Measurements from ENCODE around the gene PRODH2.

The PRODH2 gene

DNA sequence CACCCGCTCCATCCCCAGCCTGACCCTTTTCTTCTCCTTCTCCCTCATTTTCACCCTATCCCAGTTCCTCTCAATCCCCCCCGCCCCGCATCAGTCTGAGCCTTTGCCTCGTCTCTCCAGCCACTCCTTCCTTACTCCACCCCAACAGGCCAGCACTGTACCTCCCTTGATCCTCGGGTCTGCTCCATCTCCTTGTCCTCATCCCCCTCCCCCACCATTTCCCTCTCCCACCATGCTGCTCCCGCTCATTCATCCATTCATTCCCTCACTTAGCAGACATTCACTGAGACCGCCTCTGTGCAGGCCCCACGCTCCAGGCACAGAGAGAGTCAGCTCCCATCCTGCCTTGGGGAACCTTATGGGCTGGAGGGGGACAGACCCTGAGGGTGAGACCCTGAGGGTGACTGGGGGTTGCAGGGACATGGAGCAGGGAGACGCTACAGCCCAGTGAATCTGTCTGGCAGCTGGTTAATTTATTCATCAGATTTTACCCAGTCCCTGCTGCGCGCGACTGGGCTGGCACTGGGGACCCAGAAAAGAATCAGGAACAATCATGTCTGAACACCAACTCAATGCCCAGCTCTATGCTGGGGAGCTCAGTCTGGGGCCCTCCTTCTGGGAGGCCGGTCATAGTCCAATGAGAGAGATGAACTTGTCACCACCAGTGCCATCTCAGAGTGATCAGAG, 36.4 kb downstream of the PRODH2 start:
- Histone ChIP-seq H3K27me3 (ENCODE audit: control insufficient read depth, low read length) (no peaks in the 10 kb centered on the region), H3K4me3 (ENCODE audit: low read length) (peak overlapping the region; percentile 72), H3K9me2 (replicated peaks; ENCODE audit: control insufficient read depth, low read length) (no peaks in the 10 kb centered on the region), H3K4me1 (ENCODE audit: control insufficient read depth, low read length) (peaks cover 15% of the 10 kb centered on the region), H3K27ac (ENCODE audit: low read depth, low read length) (no peak overlapping the region), H4K20me1 (ENCODE audit: control insufficient read depth, insufficient read depth, low read depth, low read length) (no peaks in the 10 kb centered on the region), H3K9me3 (ENCODE audit: control insufficient read depth, insufficient read depth, low read length) (no peaks in the 10 kb centered on the region), H3F3A (ENCODE audit: control insufficient read depth, insufficient read depth) (no peaks in the 10 kb centered on the region; the same call in 1 of the 2 replicates), H3K79me2 (ENCODE audit: control insufficient read depth, low read length) (peaks cover 5% of the 10 kb centered on the region; the same call in 1 of the 2 replicates), H3K4me2 (ENCODE audit: low read length) (peak overlapping the region; percentile 52), H3K36me3 (ENCODE audit: control insufficient read depth, low read length) (no peaks in the 10 kb centered on the region)
- TF ChIP-seq, protein P1, sequence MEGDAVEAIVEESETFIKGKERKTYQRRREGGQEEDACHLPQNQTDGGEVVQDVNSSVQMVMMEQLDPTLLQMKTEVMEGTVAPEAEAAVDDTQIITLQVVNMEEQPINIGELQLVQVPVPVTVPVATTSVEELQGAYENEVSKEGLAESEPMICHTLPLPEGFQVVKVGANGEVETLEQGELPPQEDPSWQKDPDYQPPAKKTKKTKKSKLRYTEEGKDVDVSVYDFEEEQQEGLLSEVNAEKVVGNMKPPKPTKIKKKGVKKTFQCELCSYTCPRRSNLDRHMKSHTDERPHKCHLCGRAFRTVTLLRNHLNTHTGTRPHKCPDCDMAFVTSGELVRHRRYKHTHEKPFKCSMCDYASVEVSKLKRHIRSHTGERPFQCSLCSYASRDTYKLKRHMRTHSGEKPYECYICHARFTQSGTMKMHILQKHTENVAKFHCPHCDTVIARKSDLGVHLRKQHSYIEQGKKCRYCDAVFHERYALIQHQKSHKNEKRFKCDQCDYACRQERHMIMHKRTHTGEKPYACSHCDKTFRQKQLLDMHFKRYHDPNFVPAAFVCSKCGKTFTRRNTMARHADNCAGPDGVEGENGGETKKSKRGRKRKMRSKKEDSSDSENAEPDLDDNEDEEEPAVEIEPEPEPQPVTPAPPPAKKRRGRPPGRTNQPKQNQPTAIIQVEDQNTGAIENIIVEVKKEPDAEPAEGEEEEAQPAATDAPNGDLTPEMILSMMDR (IDR thresholded peaks at IDR 0.05; ENCODE audit: low read depth, low read length, poor library complexity, severe bottlenecking) = no peak
- no peak for TF ChIP-seq EZH2phosphoT487 (IDR thresholded peaks at IDR 0.05; ENCODE audit: borderline replicate concordance, low read length)

DNA sequence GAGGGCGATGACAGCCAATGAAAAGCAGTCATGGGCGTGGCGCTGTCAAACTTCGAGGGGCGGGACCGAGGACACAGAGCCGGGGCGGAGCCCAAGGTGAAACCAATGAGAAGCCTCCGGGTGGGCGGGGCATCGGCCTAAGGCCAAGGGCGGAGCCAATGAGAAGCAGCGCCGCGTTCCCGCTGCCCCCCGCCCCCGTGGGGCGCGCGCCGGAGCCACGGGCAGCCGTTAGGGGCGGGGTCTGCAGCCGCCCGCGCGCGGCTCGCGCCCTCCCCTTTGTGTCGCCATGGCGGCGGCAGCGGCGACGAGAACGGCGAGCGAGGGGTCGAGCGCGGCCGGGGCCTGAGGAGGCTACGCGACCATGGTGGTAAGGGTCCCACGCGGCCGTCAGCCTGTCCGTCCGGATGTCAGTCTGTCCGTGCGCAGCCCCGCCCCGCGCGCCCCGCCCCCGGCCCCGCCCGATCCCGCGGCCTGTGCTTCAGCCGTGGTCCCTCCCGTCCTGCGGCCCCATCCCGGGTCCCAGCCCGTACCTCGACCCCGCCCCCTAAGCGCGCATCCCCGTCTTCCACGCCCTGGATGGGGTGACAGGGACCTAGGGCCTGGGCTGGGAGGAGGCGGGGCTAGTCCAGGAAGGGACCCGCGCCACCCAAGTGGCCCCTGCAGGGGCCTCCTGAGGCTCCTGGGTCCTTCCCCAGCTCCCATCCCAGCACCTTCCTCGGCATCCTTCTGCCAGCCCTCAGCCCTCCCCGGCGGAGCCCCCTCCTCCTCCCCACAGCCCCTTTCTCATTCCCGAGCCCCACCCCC, 37.1 kb downstream of the PRODH2 start, which contains the start of gene ARHGAP33:
TSS of gene ARHGAP33 (plus strand) at position 267 of the 804 bp plus-strand sequence. CDS start at position 362, 95 bp downstream.
- Histone ChIP-seq H3K79me2 (ENCODE audit: control insufficient read depth, low read length) (peaks cover 5% of the 10 kb centered on the region; the same call in 1 of the 2 replicates), H3K36me3 (ENCODE audit: control insufficient read depth, low read length) (no peaks in the 10 kb centered on the region), H3K9me2 (replicated peaks; ENCODE audit: control insufficient read depth, low read length) (no peaks in the 10 kb centered on the region), H3K4me3 (ENCODE audit: low read length) (peak within 1 kb of the TSS; percentile 72), H3K4me2 (ENCODE audit: low read length) (peak within 1 kb of the TSS; percentile 62), H3K9me3 (ENCODE audit: control insufficient read depth, insufficient read depth, low read length) (no peaks in the 10 kb centered on the region), H3K27me3 (ENCODE audit: control insufficient read depth, low read length) (no peaks in the 10 kb centered on the region), H3K27ac (ENCODE audit: low read depth, low read length) (no peak within 1 kb of the TSS), H3K4me1 (ENCODE audit: control insufficient read depth, low read length) (peaks cover 15% of the 10 kb centered on the region), H4K20me1 (ENCODE audit: control insufficient read depth, insufficient read depth, low read depth, low read length) (no peaks in the 10 kb centered on the region), H3F3A (ENCODE audit: control insufficient read depth, insufficient read depth) (peaks cover 2% of the 10 kb centered on the region; the same call in 1 of the 2 replicates)
- TF ChIP-seq EZH2phosphoT487 (IDR thresholded peaks at IDR 0.05; ENCODE audit: borderline replicate concordance, low read length) = no peak
- TF ChIP-seq, protein P1 (IDR thresholded peaks at IDR 0.05; ENCODE audit: low read depth, low read length, poor library complexity, severe bottlenecking) = no peak

DNA sequence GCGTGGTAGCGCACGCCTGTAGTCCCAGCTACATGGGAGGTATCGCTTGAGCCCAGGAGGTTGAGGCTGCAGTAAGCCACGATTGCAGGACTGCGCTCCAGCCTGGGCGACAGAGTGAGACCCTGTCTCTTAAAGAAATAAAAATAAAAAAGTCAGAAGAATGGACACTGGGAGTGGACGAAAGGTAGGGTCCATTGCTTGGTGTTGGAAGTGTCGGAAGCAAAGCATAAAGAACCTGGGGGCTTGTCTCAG, 37.7 kb downstream of the PRODH2 start:
- Histone ChIP-seq H3K27me3 (ENCODE audit: control insufficient read depth, low read length) (no peaks in the 10 kb centered on the region), H3K4me2 (ENCODE audit: low read length) (peak overlapping the region; percentile 62), H3K4me1 (ENCODE audit: control insufficient read depth, low read length) (peaks cover 15% of the 10 kb centered on the region), H3F3A (ENCODE audit: control insufficient read depth, insufficient read depth) (peaks cover 2% of the 10 kb centered on the region; the same call in 1 of the 2 replicates), H3K36me3 (ENCODE audit: control insufficient read depth, low read length) (no peaks in the 10 kb centered on the region), H3K27ac (ENCODE audit: low read depth, low read length) (no peak overlapping the region), H3K9me3 (ENCODE audit: control insufficient read depth, insufficient read depth, low read length) (no peaks in the 10 kb centered on the region), H3K4me3 (ENCODE audit: low read length) (peak overlapping the region; percentile 72), H3K79me2 (ENCODE audit: control insufficient read depth, low read length) (peaks cover 5% of the 10 kb centered on the region; the same call in 1 of the 2 replicates), H3K9me2 (replicated peaks; ENCODE audit: control insufficient read depth, low read length) (no peaks in the 10 kb centered on the region), H4K20me1 (ENCODE audit: control insufficient read depth, insufficient read depth, low read depth, low read length) (no peaks in the 10 kb centered on the region)
- TF ChIP-seq, protein P1 (IDR thresholded peaks at IDR 0.05; ENCODE audit: low read depth, low read length, poor library complexity, severe bottlenecking) = no peak
- TF ChIP-seq EZH2phosphoT487 (IDR thresholded peaks at IDR 0.05; ENCODE audit: borderline replicate concordance, low read length) = no peak
